Mammary epithelial cell (primary cell): ENCODE results near the gene CRTAP.

ENCODE experiments used
- EZH2 ChIP-seq: IDR thresholded peaks from 2 replicates; pipeline ENCODE4 v1.6.1; 2012; ENCODE audit warnings: low read length, inconsistent platforms, borderline replicate concordance
- TF ChIP-seq, protein P1 (sequence below), 2 donors: IDR thresholded peaks in 1 of 2; conservative IDR thresholded peaks in 1 of 2; 2 replicates each; pipeline ENCODE4 v1.5.1; 2011 to 2012; ENCODE audit warnings: inconsistent platforms in 2 of 2, low read length in 2 of 2, mild to moderate bottlenecking in 2 of 2, control low read depth in 1 of 2, low read depth in 1 of 2; ENCODE audit not compliant: insufficient read depth in 1 of 2; ENCODE audit errors: extremely low read depth in 1 of 2

- TF ChIP-seq, protein P1, sequence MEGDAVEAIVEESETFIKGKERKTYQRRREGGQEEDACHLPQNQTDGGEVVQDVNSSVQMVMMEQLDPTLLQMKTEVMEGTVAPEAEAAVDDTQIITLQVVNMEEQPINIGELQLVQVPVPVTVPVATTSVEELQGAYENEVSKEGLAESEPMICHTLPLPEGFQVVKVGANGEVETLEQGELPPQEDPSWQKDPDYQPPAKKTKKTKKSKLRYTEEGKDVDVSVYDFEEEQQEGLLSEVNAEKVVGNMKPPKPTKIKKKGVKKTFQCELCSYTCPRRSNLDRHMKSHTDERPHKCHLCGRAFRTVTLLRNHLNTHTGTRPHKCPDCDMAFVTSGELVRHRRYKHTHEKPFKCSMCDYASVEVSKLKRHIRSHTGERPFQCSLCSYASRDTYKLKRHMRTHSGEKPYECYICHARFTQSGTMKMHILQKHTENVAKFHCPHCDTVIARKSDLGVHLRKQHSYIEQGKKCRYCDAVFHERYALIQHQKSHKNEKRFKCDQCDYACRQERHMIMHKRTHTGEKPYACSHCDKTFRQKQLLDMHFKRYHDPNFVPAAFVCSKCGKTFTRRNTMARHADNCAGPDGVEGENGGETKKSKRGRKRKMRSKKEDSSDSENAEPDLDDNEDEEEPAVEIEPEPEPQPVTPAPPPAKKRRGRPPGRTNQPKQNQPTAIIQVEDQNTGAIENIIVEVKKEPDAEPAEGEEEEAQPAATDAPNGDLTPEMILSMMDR (conservative IDR thresholded peaks at IDR 0.05 in 1 of 2, IDR thresholded peaks at IDR 0.05 in 1 of 2; ENCODE audit: extremely low read depth in 1 of 2, insufficient read depth in 1 of 2, low read depth in 1 of 2, low read length in 2 of 2), result no peak
- no peak for TF ChIP-seq EZH2
Observed at GRCh38 chr3:33099701-33100100, 14.1 kb upstream of the CRTAP start.
